ENCODE results near the gene CYB561D2. TPM values are rescaled to one million over a fixed set of nuclear protein-coding genes. Genes with fewer than 3 reads are reported as not detected.
A peak's percentile ranks its signal among the peaks of the same experiment; 100 is the strongest.

CYB561D2 gene
- total RNA-seq, 4 donors from 2014 or later = 13.3 to 19.9 (median 17.8) TPM

GRCh38 chr3:50385754-50386153 lies 35.1 kb downstream of the CYB561D2 start:
- peaks cover 3 to 7% of the 10 kb centered on the region in 2 donors for H3K4me1 ChIP-seq
- no peak overlapping the region for H3K27ac ChIP-seq
- no peaks in the 10 kb centered on the region for H3K27me3 ChIP-seq
- no peak overlapping the region for H3K4me3 ChIP-seq
- intact Hi-C loops (cut with DNase I; ENCODE audit: low total_unique reads) = no loop called here
- no peak for TF ChIP-seq CTCF (IDR thresholded peaks at IDR 0.05 in 4 of 5, conservative IDR thresholded peaks at IDR 0.05 in 1 of 5)
- TF ChIP-seq POLR2A (IDR thresholded peaks at IDR 0.05) = no peak
- no peak for ATAC-seq
- H3K9me3 ChIP-seq = no peaks in the 10 kb centered on the region
- in situ Hi-C loops (cut with MboI; ENCODE audit: low sequenced_read_pairs in 4 of 4) = no loop called here
- DNase-seq = no peak
- H3K36me3 ChIP-seq = no peaks in the 10 kb centered on the region

GRCh38 chr3:50388016-50388719 lies 37.5 kb downstream of the CYB561D2 start:
- peaks cover 18 to 23% of the 10 kb centered on the region in 2 donors for H3K4me1 ChIP-seq
- ATAC-seq (no peak), DNase-seq (no peak)
- H3K9me3 ChIP-seq = no peaks in the 10 kb centered on the region
- TF ChIP-seq POLR2A (IDR thresholded peaks at IDR 0.05) (no peak), CTCF (IDR thresholded peaks at IDR 0.05 in 4 of 5, conservative IDR thresholded peaks at IDR 0.05 in 1 of 5) (peak in 1 of 5 experiments; percentile 26)
- in situ Hi-C loops (cut with MboI; ENCODE audit: low sequenced_read_pairs in 4 of 4) (no loop called here), intact Hi-C loops (cut with DNase I; ENCODE audit: low total_unique reads) (loop anchor here (1.0 kb wide), 1 partner anchor 41 kb away; no protein-coding TSS in a partner anchor)
- no peak overlapping the region for H3K27ac ChIP-seq
- no peak overlapping the region for H3K4me3 ChIP-seq
- H3K36me3 ChIP-seq = no peaks in the 10 kb centered on the region
- H3K27me3 ChIP-seq = no peaks in the 10 kb centered on the region

GRCh38 chr3:50388720-50389413 lies 38.2 kb downstream of the CYB561D2 start:
- no peak for TF ChIP-seq POLR2A (IDR thresholded peaks at IDR 0.05)
- no peak for TF ChIP-seq CTCF (IDR thresholded peaks at IDR 0.05 in 4 of 5, conservative IDR thresholded peaks at IDR 0.05 in 1 of 5)
- no peaks in the 10 kb centered on the region for H3K27me3 ChIP-seq
- DNase-seq (no peak), ATAC-seq (no peak)
- no peaks in the 10 kb centered on the region for H3K36me3 ChIP-seq
- H3K4me1 ChIP-seq = peaks cover 18 to 23% of the 10 kb centered on the region in 2 donors
- intact Hi-C loops (cut with DNase I; ENCODE audit: low total_unique reads) (loop anchor here (1.0 kb wide), 1 partner anchor 42 kb away; no protein-coding TSS in a partner anchor), in situ Hi-C loops (cut with MboI; ENCODE audit: low sequenced_read_pairs in 4 of 4) (no loop called here)
- H3K4me3 ChIP-seq = no peak overlapping the region
- no peak overlapping the region for H3K27ac ChIP-seq
- H3K9me3 ChIP-seq = no peaks in the 10 kb centered on the region

- H3K27ac ChIP-seq = no peak overlapping the region
- no peak overlapping the region for H3K4me3 ChIP-seq
- H3K36me3 ChIP-seq = no peaks in the 10 kb centered on the region
- in situ Hi-C loops (cut with MboI; ENCODE audit: low sequenced_read_pairs in 4 of 4) = no loop called here
- ATAC-seq = no peak
- H3K4me1 ChIP-seq = peaks cover 18 to 23% of the 10 kb centered on the region in 2 donors
- no peaks in the 10 kb centered on the region for H3K27me3 ChIP-seq
- no peak for TF ChIP-seq POLR2A (IDR thresholded peaks at IDR 0.05)
- no peak for TF ChIP-seq CTCF (IDR thresholded peaks at IDR 0.05 in 4 of 5, conservative IDR thresholded peaks at IDR 0.05 in 1 of 5)
- DNase-seq = no peak
- H3K9me3 ChIP-seq = no peaks in the 10 kb centered on the region
- intact Hi-C loops (cut with DNase I; ENCODE audit: low total_unique reads) = no loop called here
These were observed 38.7 kb downstream of the CYB561D2 start for GRCh38 chr3:50389414-50389767.

Data from gastrocnemius medialis (tissue), 4 donors.